Measurements from ENCODE around the gene AUTS2.
A peak's percentile ranks its signal among the peaks of the same experiment; 100 is the strongest.

AUTS2 gene

DNA sequence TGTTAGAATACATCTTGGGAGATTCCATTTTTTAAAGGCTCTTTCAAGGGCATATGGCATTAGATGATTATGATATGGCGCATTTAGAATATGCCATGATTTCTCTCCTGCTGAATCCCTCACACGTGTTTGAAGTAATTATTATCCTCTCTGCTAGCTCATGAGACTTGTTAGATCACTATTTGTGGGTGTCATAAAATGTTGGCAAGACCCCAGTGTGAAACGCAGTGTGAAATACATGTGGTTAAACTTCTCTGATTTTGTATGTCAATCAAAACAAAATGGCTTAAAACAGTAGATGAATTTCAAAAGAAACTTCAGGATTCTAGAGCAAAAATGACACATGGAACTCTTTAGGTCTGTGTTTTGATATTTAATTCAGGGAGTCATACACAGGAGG is 560.8 kb downstream of the AUTS2 start:
- DNase-seq, result no peak

DNA sequence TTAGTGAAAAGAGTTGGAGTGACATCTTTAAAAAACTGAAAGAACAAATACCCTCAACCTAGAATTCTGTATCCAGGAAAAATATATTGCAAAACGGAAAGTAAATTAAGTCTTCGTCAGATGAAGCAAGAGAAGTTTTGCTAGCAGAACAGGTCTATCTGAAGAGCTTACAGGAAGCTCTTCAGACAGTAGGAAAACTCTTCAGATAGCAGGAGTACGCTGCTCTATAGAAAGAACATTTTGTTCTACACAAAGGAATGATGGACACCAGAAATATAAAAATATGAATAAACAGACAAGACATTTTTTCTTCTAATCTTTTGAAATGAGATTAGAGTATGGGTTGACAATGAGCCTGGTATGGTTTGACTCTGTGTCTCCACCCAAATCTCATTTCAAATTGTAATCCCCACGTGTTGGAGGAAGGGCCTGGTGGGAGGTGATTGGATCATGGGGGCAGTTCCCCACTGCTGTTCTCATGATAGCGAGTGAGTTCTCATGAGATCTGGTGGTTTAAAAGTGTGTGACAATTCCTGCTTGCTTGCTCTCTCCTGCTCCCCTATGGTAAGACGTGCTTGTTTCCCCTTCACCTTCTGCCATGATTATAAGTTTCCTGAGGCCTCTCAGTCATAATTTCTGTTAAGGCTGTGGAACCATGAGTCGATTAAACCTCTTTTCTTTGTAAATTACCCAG is 567.3 kb downstream of the AUTS2 start:
- no peak for DNase-seq

DNA sequence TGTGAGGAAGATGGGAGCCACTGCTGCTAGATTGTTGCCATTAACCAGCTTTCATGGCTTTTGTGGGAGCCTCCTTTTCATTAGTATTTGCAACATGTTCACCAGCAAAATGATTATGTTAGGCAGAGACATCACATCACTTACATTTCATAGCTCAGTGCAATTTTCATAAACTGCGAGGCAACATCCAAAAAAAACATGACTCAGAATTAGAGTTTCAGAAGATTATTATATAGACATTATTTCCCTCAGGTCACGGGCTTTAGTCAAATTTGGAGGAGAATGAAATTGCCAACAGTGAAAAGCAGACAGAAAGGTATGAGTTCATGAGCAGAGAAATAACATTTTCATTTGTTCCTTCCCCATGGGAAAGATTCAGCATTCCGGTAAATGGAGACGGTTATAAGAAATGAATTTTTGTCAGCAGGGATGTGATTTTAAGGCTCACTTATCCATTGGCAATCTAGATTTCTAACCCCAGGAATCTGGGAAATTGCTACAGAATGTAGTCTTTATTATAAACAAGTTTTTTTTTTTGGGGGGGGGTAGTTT is 573.2 kb downstream of the AUTS2 start:
- no peak for DNase-seq

DNA sequence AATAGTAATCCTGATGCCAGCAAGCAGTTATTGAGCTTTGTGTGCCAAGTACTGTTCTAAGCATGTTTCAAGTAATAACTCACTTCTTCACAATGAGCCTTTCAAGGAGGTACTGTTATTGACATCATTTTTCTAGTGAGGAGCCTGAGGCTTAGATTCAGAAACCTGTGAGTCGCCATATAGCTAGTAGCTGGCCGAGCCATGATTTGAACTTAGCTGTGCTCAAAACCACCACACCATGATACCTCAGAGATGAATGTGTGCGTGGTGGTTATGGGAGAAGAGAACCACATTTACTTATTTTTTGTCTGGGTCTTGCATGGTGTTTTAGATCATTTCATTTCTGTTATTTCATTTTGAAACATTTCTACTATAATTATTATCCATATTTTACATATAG is 578.9 kb downstream of the AUTS2 start:
- no peak for DNase-seq

DNA sequence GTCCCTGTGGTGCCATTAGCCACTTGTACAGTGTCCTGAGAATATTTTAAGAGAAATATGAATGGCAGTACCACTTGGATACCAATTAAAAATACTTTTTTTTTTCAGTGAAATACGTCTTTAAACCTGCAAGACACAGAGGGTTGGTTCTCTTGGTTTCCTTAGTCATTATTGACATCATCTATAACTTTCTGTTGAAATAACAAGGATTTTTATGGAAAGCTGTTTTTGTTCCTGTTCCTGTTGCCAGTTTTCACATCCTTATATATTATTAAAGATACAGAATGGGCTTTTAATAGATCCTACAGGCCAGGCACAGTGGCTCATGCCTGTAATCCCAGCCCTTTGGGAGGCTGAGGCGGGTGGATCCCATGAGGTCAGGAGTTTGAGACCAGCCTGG is 579.9 kb downstream of the AUTS2 start:
- no peak for DNase-seq

DNA sequence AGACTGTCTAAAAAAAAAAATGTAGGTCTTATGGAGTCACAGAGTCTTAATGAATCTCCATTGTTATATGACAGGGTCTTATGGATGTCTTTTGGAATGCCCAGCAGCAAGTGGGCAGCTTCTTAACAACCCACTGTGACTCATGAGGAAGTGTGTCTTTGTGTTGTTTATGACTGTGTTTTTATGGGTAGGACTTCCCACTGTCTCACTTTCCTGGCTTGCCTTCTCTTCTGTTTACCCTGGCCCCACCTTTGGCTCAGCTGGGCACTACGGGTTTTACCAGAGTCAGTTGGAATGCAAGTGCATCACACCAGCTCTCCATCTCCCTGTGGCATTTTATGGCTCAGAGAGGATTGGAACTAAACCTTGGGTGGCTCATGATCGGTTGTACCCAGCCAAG is 580.5 kb downstream of the AUTS2 start:
- no peak for DNase-seq

DNA sequence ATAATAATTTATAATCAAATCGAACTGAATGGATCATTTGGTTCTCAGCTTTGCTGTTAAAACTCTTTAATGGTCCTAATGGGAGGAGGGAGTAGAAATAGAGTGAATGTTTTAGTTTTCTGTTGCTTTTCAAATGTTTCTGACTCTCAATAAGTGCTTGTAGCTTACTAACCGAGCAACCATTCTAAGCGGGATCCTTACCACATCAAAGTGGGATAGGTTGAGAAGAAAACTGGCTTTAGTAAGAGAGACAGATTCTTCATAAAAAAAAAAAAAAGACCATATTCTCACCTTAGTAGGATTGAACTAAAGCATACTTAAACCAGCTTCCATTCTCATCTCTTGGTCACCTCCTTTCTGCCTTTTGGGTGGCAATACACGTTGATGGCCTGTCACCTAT is 584.2 kb downstream of the AUTS2 start:
- no peak for DNase-seq

DNA sequence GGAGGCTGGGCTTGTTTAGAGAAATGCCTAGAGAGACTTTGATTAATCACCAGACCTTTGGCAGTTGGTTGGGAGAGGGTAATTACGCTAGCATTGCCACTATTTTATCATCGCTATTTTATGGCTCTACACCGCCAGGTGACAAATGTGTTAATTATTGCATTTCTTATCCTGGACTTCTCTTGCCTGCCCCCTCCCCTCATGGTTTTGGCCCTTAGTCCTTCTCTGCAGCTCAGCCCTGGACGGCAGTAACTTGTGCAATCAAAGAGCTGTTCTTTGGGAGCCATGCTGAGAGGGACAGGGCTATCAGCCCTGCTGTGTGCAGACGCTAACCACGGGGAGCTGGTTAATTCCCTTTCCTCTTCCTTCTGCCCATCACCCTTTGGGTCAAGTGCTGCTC is 585.0 kb downstream of the AUTS2 start:
- no peak for DNase-seq

DNA sequence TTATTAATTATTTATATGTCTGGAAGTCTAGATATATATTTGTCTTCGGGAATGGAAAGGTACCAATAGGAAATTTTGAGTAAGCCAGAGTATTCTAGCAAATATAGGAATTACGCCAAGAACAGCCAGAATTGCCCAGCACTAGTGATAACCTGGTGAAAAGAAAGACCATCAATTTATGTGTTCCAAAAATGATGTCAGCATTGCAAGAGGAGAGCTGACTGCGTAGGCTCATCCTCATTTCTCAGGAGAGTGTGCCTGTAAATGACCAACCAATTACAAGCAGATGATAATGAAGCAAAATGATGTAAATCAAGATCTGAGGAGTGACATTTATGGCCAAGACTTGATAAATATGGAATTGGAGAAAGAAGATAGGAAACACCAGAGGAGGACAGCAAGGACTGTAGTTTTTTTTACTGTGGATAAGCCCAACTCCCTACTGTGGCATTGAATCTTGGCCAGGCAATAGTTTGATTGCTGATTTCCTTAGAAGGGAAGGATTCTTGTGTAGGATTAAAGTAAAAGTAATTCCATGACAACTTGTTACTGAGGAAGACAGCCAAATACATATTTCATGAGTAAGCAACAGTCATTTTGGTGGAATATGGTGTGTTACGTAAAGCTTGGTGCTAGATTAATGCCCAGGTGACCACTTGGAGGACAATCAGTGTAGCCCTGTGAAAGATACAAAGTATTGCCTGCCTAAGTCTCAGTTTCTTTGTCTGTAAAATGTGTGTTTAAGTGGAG is 590.8 kb downstream of the AUTS2 start:
- DNase-seq, result no peak

DNA sequence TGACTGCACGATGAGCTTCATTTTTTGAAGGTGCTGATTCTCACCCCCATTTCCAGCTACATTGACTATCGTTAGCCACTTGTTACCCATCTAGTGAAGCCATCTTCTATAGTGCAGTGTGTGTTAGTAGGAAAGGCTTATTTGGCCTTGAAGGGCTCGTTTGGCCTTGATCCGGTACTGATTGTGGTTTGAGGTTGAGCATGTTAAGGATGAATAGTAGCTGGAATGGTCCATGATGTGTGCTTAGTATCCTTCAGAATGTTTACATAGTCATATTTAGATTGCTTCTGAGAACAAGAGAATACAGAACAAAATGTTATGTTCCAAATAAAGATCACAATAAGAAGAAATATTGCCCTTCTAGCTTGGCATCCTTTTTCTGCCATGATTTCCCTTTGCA is 591.5 kb downstream of the AUTS2 start:
- DNase-seq, result no peak

DNA sequence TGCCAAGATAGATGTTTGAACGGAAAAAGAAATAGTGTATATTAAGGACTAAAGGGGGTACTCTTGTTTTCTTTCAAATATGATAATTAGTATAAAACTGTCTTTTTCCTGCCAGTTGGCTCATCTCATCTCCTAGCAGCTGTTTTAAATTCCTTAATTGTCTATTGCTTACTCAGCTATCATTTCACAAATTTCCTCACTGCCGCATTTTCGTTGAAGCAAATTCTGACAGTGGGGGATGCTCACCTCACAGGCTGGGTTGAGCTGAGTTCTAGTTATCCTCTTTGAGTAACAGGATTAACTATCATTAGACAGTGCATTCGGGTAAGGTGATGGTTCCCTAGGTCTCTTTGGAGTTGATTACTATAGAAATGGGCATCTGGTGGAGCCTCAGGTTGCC is 592.0 kb downstream of the AUTS2 start:
- DNase-seq, result no peak

DNA sequence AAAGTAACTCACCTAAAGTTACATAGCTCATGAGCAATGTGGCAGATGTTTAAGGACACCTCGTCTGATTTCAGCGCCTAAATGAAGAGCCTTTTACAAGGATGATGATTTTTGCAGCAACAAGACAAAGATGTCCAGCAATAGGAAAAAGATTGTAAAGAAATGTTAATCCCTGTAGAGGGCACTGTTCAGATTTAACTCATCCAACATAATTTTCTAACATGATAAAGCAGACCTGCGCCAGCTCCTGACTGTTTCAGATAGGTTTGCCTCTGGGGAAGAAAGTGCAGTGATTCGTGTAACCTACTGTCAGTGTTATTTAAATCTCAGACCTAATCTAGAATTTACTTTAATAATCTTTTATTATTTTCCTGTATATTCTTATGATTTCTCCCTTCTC is 595.2 kb downstream of the AUTS2 start:
- peak; percentile 12 for DNase-seq

DNA sequence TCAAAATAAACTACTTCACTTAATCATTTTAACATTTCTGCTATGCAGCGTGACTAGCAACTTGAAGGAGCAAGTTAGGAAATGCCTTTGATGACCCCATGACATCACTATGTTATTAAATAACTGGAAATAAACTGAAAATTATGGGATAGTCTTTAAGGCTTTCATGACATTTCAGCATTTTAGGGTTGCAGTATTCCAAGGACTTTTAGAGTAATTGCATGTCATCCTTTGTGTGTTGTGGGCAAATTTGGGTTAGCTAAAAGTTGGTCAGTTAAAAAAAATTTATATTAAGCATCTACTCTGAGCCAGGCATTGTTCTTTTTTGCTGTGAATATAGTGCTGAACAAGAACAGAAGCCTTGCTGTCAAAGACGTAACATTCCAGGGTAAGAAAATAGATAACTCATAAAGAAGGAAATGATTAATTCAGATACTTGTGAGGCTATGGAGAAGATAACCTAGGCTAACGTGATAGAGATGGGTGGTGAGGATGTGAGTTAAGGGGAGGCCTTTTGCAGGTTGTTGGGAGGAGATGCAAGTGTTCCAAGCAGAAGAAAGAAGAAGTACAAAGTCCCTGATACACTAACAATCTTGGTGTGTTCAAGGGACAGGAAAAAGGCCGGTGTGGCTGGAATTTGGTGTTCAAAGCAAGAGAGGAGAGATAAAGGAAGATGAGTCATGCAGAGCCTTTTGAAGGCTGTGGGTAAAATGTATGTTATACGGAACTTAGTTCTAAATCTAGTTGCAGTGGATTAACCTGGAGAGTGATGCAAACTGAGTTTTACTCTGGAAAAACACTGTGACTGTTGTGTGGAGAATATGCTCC is 610.2 kb downstream of the AUTS2 start:
- no peak for DNase-seq

DNA sequence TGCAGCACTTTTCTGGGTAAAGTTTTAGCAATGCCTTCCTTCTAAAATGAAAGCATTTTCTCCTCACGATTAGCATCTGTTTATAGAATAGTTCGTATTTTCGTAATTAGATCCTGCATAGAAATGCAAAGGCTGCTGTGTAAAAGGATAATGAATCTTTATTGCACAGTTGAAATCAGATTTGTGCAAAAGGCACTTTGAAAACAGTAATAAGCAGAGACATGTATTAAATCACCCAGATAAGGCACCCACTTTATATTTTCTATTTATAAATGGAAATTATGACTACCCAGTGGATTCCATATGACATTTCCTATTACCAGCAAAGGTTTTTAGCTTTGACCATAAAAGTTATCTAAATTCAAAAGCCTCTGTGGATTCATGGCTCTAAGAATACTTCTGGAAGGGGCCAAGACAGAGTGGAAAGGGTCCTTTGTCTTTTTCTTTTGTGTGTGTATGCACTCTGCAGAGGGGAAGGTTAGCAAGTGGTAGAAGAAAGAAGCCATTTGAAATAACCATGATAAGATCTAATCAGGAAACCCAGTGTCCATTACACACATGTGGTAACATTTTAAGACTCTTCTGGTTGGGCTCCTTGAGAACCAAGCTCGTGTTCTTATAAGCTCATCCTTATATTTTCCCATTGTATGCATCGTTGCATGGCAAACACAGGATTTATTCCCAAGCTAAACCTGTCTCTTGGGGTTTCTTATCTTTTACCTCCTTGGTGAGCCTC is 612.1 kb downstream of the AUTS2 start:
- DNase-seq, result no peak

DNA sequence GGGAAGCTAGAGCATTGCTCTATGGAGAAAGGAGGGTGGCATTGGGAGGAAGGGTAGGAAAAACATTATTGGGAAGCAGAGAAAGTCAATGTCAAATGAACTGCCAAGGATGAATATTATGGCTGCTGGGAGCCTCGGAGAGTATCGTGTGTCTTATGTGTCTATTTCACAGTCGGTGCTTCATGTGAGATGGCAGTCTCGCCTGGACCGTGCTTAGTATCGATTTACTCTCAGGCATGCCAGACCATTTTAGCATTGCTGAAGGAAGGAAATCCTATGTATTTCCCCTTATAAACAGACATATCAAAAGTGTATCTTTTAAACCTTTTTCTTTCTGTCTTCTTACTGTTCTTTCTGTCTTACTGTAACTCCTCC is 612.6 kb downstream of the AUTS2 start:
- no peak for DNase-seq

DNA sequence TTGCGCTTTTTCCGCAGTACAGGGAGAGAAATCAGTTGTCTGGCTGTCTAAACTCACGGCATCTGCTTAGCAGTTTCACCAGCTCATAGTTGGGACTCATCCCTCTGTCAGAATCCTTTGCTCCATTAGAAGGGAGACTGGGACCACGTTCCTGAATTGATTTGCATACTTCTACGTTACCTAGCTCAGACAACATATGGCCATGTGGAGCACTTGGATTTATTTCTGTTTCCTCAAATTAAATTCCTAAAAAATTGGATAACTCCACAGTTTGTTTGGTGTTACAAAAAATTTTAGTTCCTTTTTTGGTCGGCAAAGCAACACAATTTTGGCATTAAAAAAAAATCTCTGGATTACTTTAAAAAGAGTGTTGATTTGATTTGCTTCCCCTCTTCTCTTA is 614.0 kb downstream of the AUTS2 start:
- DNase-seq, result no peak

DNA sequence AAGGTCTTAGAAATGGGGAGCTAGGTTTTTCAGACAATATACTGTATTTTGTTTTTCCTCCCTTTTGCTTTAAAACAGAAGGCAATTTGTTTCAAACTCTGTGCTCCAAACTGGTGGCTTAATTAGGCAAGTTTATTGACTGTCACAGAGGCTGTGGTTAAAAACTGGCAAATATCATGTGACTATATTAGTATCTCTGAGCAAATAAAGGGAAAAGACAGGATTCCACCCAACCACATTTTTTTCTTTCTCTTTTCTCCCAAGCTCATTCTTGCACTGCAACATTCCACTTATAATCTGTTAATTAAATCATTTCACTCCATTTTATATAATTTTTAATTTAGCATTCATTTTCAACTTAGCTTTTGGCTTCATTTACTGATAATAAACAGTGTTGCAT is 615.8 kb downstream of the AUTS2 start:
- DNase-seq, result no peak

DNA sequence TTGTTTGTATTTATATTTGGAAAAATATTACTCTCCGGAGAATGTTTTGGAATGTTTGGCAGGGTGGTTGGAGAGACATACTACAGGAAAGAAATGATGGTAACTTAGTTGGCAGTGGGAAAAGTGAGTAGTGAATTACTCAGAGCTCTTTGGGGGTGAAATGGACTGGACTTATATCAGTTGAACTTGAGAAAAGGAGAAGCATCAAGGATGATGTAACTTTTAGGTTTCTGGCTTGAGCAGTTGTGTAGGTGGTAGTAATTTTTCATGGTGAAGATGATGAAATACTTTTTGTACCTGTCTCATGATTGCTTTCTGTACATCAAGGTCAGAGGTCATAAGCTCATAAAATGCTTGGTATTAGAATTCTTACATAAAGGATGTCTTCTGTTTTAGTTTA is 617.2 kb downstream of the AUTS2 start:
- no peak for DNase-seq

DNA sequence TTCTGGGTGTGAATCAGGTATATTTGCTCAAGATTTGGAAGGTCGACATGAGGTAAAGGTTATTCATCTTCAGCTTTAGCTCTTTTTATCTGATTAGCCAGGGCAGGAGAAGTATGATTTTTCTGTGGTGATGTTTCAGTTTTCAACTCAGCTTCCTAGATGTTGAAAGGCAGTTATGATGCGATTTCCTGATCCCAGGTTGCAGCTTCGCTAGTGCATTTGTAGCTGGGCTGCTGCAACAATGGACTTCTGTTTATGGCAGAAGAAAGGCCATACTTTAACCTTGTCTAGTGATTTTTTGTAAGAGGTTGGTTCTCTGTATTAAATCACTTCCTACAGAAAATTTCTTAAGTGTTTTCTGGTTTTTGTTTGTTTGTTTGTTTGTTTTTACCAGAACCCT is 619.3 kb downstream of the AUTS2 start:
- no peak for DNase-seq

DNA sequence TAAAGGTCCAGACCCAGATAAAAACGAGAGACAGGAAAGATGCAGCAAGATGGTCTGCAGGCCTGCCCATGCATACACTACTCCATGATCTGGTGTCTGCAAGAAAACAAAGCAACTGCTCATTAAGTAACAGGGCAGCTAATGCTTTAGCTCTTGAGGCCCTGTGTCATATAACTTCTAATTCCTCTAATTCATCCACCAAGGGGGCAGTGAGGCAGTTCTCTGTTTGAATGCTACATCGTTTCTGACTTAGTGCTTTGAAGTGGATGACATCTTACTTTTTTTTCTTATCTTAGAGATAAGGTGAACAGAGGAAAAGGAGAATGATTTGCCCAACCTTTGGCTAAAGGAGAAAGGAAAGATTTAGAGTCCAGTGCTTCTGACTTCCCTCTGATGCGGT is 619.7 kb downstream of the AUTS2 start:
- DNase-seq, result no peak

DNA sequence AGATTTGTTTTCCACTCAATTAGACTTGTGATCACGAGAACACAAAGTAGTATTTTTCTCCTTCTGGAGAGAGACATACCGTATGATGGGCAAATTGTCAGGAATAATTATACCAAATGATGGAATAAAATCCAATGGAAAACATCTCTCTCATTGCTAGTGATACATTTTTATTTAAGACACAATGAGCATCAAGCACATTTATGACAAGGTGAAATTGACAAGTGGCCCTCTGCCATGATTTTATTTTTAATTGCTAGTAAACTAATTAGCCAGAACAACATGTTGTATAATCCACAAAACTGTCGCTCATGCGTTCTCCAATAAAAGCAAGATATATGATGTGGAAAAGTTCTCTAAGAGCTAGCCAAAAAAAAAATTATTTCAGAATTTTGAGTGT is 620.8 kb downstream of the AUTS2 start:
- no peak for DNase-seq

DNA sequence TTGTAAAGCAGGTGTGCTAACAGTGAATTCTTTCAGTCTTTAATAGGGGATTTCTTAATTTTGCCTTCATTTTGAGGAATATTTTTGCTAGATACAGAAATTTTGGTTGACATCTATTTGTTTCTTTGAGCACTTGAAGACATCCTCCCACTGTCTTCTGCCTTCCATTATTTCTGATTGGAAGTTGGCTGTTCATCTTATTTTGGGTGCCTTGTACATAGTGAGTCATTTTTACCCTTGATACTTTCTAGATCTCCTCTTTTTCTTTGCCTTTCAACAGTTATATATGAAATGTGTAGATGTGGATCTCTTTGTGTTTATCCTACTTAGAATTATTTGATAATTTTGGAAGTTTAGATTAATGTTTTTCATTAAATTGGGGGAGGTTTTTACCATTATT is 631.0 kb downstream of the AUTS2 start:
- no peak for DNase-seq

DNA sequence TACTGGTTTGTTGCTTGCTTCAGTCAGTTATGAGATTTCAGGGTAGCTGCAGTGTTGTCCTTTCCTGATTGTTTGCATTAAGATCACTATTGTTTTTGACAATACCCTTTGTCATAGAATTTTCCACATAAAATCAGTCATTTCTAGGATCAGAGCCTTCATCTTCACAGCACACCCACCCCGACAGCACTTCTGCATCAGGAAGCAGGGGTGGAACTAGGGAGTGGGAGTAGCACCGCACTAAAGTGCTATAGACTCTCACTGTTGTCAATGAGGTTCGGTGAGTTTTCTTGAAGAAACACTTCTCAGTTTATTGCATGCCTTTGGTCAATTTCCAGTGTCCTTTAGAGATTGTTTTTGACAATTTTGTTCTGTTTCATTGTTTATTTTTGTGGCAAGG is 632.5 kb downstream of the AUTS2 start:
- no peak for DNase-seq

Measured in CD4-positive, alpha-beta T cell treated with Interleukin-10 for 1 hour (primary cell).